Islet of Langerhans (tissue), 1 donor: ENCODE results near the gene MCM9.
"Not testable (repeated sequence)": the region's sequence is repeated elsewhere in the genome, so short reads cannot be mapped to it uniquely, and the experiment has no call there.

Experiments
- FAIRE-seq: peaks from one replicate; lab custom pipeline; 2011; peaks lifted over from hg19 to GRCh38; lab: Jason Lieb, UNC

Gene MCM9

GRCh38 chr6:118765316-118765715 is 169.6 kb downstream of the MCM9 start:
- FAIRE-seq, result not testable (repeated sequence)

- no peak for FAIRE-seq
Measured at GRCh38 chr6:118764766-118765165, 170.2 kb downstream of the MCM9 start.
